H1 (cell line): Measurements from ENCODE around the gene PIF1. TPM values are rescaled to one million over a fixed set of nuclear protein-coding genes. Genes with fewer than 3 reads are reported as not detected.

ENCODE experiments used
- CTCF ChIA-PET: fragments of 300-600 bp; sonication (Branson Sonifier 250); formaldehyde crosslinking; loops from one replicate; lab custom pipeline; 2021; ENCODE audit not compliant: partially characterized antibody; lab: Charles Lee
- POLR2A ChIA-PET: fragments of 300-600 bp; sonication (Branson Sonifier 250); formaldehyde crosslinking; loops from one replicate; lab custom pipeline; 2021; ENCODE audit warnings: inconsistent platforms; ENCODE audit not compliant: partially characterized antibody; lab: Charles Lee
- DNase-seq, 2 experiments: peaks; one replicate each; pipeline versions ENCODE4 v3.0.0 to v3.0.0-alpha.2; 2010 to 2022; ENCODE audit warnings: low spot score in 2 of 2, low read depth in 1 of 2, mixed read lengths in 1 of 2
- FAIRE-seq: peaks from 2 replicates; lab custom pipeline; 2011; peaks lifted over from hg19 to GRCh38; lab: Jason Lieb, UNC
- H2AFZ ChIP-seq: 2 replicates; pipeline ENCODE4 v1.8.1; 2012; ENCODE audit warnings: low read length, inconsistent platforms
- H2AK5ac ChIP-seq: 2 replicates; pipeline ENCODE4 v1.6.1; 2013; ENCODE audit warnings: low read depth, low read length
- H2BK120ac ChIP-seq: replicated peaks from 2 replicates; pipeline ENCODE3; 2013; ENCODE audit warnings: low read depth, low read length, inconsistent platforms
- H2BK12ac ChIP-seq: 2 replicates; pipeline ENCODE4 v1.6.1; 2013; ENCODE audit warnings: low read depth, low read length
- H2BK15ac ChIP-seq: 2 replicates; pipeline ENCODE4 v1.6.1; 2013; ENCODE audit warnings: low read length
- H2BK20ac ChIP-seq: 2 replicates; pipeline ENCODE4 v1.6.1; 2013; ENCODE audit warnings: low read length
- H2BK5ac ChIP-seq: 2 replicates; pipeline ENCODE4 v1.6.1; 2013; ENCODE audit warnings: low read depth, low read length
- H3K14ac ChIP-seq: 2 replicates; pipeline ENCODE4 v1.6.1; 2013; ENCODE audit warnings: inconsistent platforms; ENCODE audit not compliant: insufficient read length
- H3K18ac ChIP-seq: 2 replicates; pipeline ENCODE4 v1.6.1; 2013; ENCODE audit warnings: low read length; ENCODE audit errors: extremely low read depth
- H3K23ac ChIP-seq: 2 replicates; pipeline ENCODE4 v1.6.1; 2013; ENCODE audit warnings: inconsistent platforms; ENCODE audit not compliant: insufficient read length
- H3K23me2 ChIP-seq: 2 replicates; pipeline ENCODE4 v1.6.1; 2013; ENCODE audit warnings: low read depth, low read length
- H3K27ac ChIP-seq: 2 replicates; pipeline ENCODE4 v1.6.1; 2011; ENCODE audit warnings: low read depth, low read length, inconsistent platforms
- H3K27me3 ChIP-seq, 4 experiments: replicated peaks in 1 of 4; 1 replicate in 1 of 4; 2 replicates in 3 of 4; pipeline versions ENCODE4 v1.6.1 to v1.8.1; 2011 to 2013; ENCODE audit warnings: low read length in 3 of 4, mild to moderate bottlenecking in 3 of 4, inconsistent platforms in 2 of 4, mixed read lengths in 2 of 4, moderate library complexity in 1 of 4; ENCODE audit not compliant: control insufficient read depth in 3 of 4, insufficient read depth in 3 of 4; ENCODE audit errors: extremely low read depth in 1 of 4
- H3K36me3 ChIP-seq, 4 experiments: 2 replicates each; pipeline versions ENCODE4 v1.6.1 to v1.8.1; 2011 to 2013; ENCODE audit warnings: mild to moderate bottlenecking in 4 of 4, low read length in 3 of 4, moderate library complexity in 2 of 4, control low read depth in 1 of 4, inconsistent platforms in 1 of 4; ENCODE audit not compliant: insufficient read depth in 4 of 4, control insufficient read depth in 2 of 4
- H3K4ac ChIP-seq: replicated peaks from 2 replicates; pipeline ENCODE3; 2013; ENCODE audit warnings: low read length, low read depth, mixed read lengths, inconsistent platforms; ENCODE audit not compliant: insufficient read length
- H3K4me1 ChIP-seq, 4 experiments: replicated peaks in 1 of 4; 1 replicate in 1 of 4; 2 replicates in 3 of 4; pipeline versions ENCODE4 v1.6.1 to v1.8.1; 2011 to 2013; ENCODE audit warnings: low read length in 3 of 4, inconsistent platforms in 2 of 4, mixed read lengths in 1 of 4; ENCODE audit not compliant: insufficient read depth in 4 of 4, control insufficient read depth in 3 of 4
- H3K4me2 ChIP-seq, 2 experiments: 2 replicates each; pipeline versions ENCODE4 v1.6.1 to v1.8.1; 2011 to 2013; ENCODE audit warnings: low read depth in 2 of 2, low read length in 2 of 2, control low read depth in 1 of 2, inconsistent platforms in 1 of 2, mild to moderate bottlenecking in 1 of 2; ENCODE audit not compliant: insufficient read depth in 1 of 2
- H3K4me3 ChIP-seq, 4 experiments: fragments of 200-600, 300-600 bp in 1 of 4; sonication (generic), shearing (Covaris generic), sonication (Bioruptor Twin) in 1 of 4; 2 replicates each; pipeline versions ENCODE4 v1.5.1 to v1.8.1; 2011 to 2016; ENCODE audit warnings: low read length in 4 of 4, low read depth in 3 of 4, control low read depth in 2 of 4, inconsistent platforms in 2 of 4, mild to moderate bottlenecking in 2 of 4, mixed read lengths in 1 of 4, moderate library complexity in 1 of 4; ENCODE audit not compliant: insufficient read depth in 2 of 4; ENCODE audit errors: extremely low read depth in 1 of 4
- H3K56ac ChIP-seq: replicated peaks from 2 replicates; pipeline ENCODE3; 2013; ENCODE audit warnings: low read depth, mild to moderate bottlenecking, mixed read lengths, low read length, inconsistent platforms; ENCODE audit not compliant: insufficient read length
- H3K79me1 ChIP-seq: 2 replicates; pipeline ENCODE4 v1.6.1; 2013; ENCODE audit warnings: low read depth, low read length, control low read depth
- H3K79me2 ChIP-seq, 2 experiments: 2 replicates each; pipeline versions ENCODE4 v1.6.1 to v1.8.1; 2012 to 2013; ENCODE audit warnings: low read length in 2 of 2, mild to moderate bottlenecking in 2 of 2, inconsistent platforms in 1 of 2; ENCODE audit not compliant: insufficient read depth in 2 of 2, control insufficient read depth in 1 of 2
- H3K9ac ChIP-seq, 4 experiments: replicated peaks in 1 of 4; 1 replicate in 1 of 4; 2 replicates in 3 of 4; pipeline versions ENCODE4 v1.6.1 to v1.8.1; 2011 to 2013; ENCODE audit warnings: low read depth in 3 of 4, low read length in 3 of 4, control low read depth in 2 of 4, mild to moderate bottlenecking in 2 of 4, moderate library complexity in 2 of 4, inconsistent platforms in 1 of 4; ENCODE audit errors: extremely low read depth in 1 of 4
- H3K9me3 ChIP-seq, 2 experiments: 2 replicates each; pipeline versions ENCODE4 v1.6.1 to v1.8.1; 2012 to 2013; ENCODE audit warnings: mild to moderate bottlenecking in 2 of 2, moderate library complexity in 2 of 2, control low read depth in 1 of 2, inconsistent platforms in 1 of 2, low read depth in 1 of 2, low read length in 1 of 2, mixed read lengths in 1 of 2; ENCODE audit not compliant: insufficient read depth in 2 of 2
- H4K20me1 ChIP-seq, 2 experiments: replicated peaks in 1 of 2; 2 replicates each; pipeline versions ENCODE3 to v1.8.1; 2011 to 2013; ENCODE audit warnings: inconsistent platforms in 2 of 2, low read length in 2 of 2, mild to moderate bottlenecking in 1 of 2; ENCODE audit not compliant: insufficient read depth in 2 of 2, control insufficient read depth in 1 of 2
- H4K5ac ChIP-seq: 2 replicates; pipeline ENCODE4 v1.6.1; 2013; ENCODE audit warnings: low read length, low read depth, mixed read lengths, inconsistent platforms; ENCODE audit not compliant: insufficient read length
- H4K8ac ChIP-seq: 2 replicates; pipeline ENCODE4 v1.8.0; 2013; ENCODE audit warnings: mild to moderate bottlenecking, moderate library complexity, low read length, inconsistent platforms; ENCODE audit not compliant: insufficient read depth; ENCODE audit errors: extremely low read depth
- H4K91ac ChIP-seq: replicated peaks from 2 replicates; pipeline ENCODE3; 2013; ENCODE audit warnings: low read length, mixed read lengths, inconsistent platforms; ENCODE audit not compliant: insufficient read length
- ASH2L ChIP-seq: fragments of 200-600, 300-600 bp; sonication (generic); IDR thresholded peaks from one replicate; pipeline ENCODE4 v1.7.1; 2017; ENCODE audit warnings: low read length
- CHD1 ChIP-seq: IDR thresholded peaks from 2 replicates; pipeline ENCODE4 v1.6.1; 2012; ENCODE audit warnings: low read depth, low read length, improper control_type of control experiment
- HDAC2 ChIP-seq, 2 experiments: fragments of 300-600 bp in 1 of 2; sonication (generic) in 1 of 2; IDR thresholded peaks; 2 replicates each; pipeline ENCODE4 v1.6.1; 2011 to 2012; ENCODE audit warnings: low read depth in 2 of 2, low read length in 2 of 2, mild to moderate bottlenecking in 2 of 2, moderate library complexity in 2 of 2, borderline replicate concordance in 1 of 2, inconsistent platforms in 1 of 2
- RXRA ChIP-seq: IDR thresholded peaks from 2 replicates; pipeline ENCODE4 v1.6.1; 2011; ENCODE audit warnings: low read depth, mild to moderate bottlenecking, low read length, moderate library complexity; ENCODE audit not compliant: insufficient read depth
- SP4 ChIP-seq: IDR thresholded peaks from 2 replicates; pipeline ENCODE4 v1.6.1; 2012; ENCODE audit warnings: low read length, inconsistent platforms
- WGBS, 2 experiments: shearing (Covaris generic) in 1 of 2; methylation state at CpG; one replicate each; pipeline versions ENCODE4 v1.1.6 to v1.1.7; 2013 to 2015; ENCODE audit warnings: low lambda C conversion rate in 2 of 2, mixed read lengths in 2 of 2, inconsistent platforms in 1 of 2, low coverage in 1 of 2, missing lambda C conversion rate in 1 of 2; ENCODE audit not compliant: insufficient replicate concordance in 2 of 2, insufficient coverage in 1 of 2, insufficient read length in 1 of 2; ENCODE audit errors: extremely low coverage in 1 of 2, missing lambda C conversion rate in 1 of 2; 5-methylcytosine and 5-hydroxymethylcytosine counted together
- polyA plus RNA-seq, 7 experiments: library from polyadenylated mRNA; depleted of rRNA in 3 of 7; stranded (reverse) in 5 of 7; unstranded in 2 of 7; fragments of >200 nt in 5 of 7; fragments of 200-250 nt in 2 of 7; gene quantifications; 1 replicate in 5 of 7; 2 replicates in 1 of 7; 4 replicates in 1 of 7; pipeline versions ENCODE4 v1.2.1 to v1.2.3, GENCODE V29; 2011 to 2013; ENCODE audit warnings: missing spikeins in 2 of 7, mixed read lengths in 2 of 7
- total RNA-seq: library from RNA; stranded (reverse); fragmentation: NEBNext Ultra II Directional; extraction: Animal tissue kit (Norgen Biotek cat#: 25700); gene quantifications from 2 replicates; pipeline ENCODE4 v1.2.1, GENCODE V29; 2021

Gene PIF1
- total and polyA plus RNA-seq, 2 of the 8 experiments (the other 6 are each of a cell fraction or from before 2014, with no cell fraction given) = 73.3 to 138 TPM

DNA sequence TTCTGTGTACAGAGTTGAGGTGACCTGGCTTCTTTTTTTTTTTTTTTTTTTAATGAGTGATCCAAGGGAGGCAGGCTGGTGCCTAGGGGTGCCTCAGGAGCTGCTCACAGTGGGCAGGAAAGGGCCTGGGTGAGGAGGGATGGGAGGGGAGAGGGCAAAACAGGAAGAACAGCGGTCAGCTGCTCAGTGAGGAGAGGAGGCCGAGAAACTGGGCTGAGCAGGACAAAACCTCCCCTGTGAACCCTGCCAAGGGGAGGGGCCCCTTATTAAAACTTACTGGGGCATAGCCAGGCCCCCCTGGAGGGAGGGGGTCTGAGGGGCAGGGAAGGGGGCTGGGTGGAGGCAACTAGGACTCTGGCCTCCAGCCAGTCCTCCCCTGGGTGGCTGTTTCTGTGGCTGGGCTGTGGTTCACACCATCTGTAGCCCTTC is 19.8 kb upstream of the PIF1 start:
- Histone ChIP-seq H3K56ac (no peak overlapping the region), H2AK5ac (peak overlapping the region; percentile 79; the same call in 1 of the 2 replicates), H2BK20ac (no peak overlapping the region), H3K79me2 (peaks cover 4 to 66% of the 10 kb centered on the region in 2 experiments), H2AFZ (no peak overlapping the region), H3K4me3 (no peak overlapping the region), H3K9ac (no peak overlapping the region; a peak in 1 of 7 replicates), H3K18ac (no peak overlapping the region), H3K23ac (no peak overlapping the region), H3K14ac (no peak overlapping the region), H3K23me2 (peaks cover 15% of the 10 kb centered on the region), H3K9me3 (no peaks in the 10 kb centered on the region), H3K4me2 (peak overlapping the region in 1 of 2 experiments; percentile 28; a peak in 2 of 4 replicates), H3K27ac (no peak overlapping the region), H2BK5ac (no peak overlapping the region), H4K8ac (no peak overlapping the region), H3K79me1 (peaks cover 23% of the 10 kb centered on the region), H4K20me1 (peaks cover 14 to 28% of the 10 kb centered on the region in 2 experiments), H2BK15ac (no peak overlapping the region), H4K5ac (no peak overlapping the region), H3K4ac (no peak overlapping the region), H3K4me1 (peaks cover 16 to 30% (median 19%) of the 10 kb centered on the region in 4 experiments), H4K91ac (no peak overlapping the region), H2BK12ac (no peak overlapping the region), H3K36me3 (peaks cover 1 to 12% (median 7%) of the 10 kb centered on the region in 4 experiments; a peak in 5 of 8 replicates)
- POLR2A ChIA-PET = interaction anchor here (0.8 to 3.3 kb wide), 12 partner anchors 10 to 79 kb away, joined by 3 to 8 read pairs (median 4); no protein-coding TSS in a partner anchor
- no peak for FAIRE-seq
- WGBS, 2 experiments = 88% methylated on average over 2 of the region's 2 CpGs; no CpG with 5 or more reads in 1 of the 2 experiments
- CTCF ChIA-PET = interaction anchor here (0.8 to 1.4 kb wide), 5 partner anchors 9 to 62 kb away, joined by 3 to 5 read pairs (median 3); no protein-coding TSS in a partner anchor
- TF ChIP-seq RXRA (no peak), HDAC2 (IDR thresholded peaks at IDR 0.05; ENCODE audit: borderline replicate concordance in 1 of 2, low read depth in 2 of 2, low read length in 2 of 2) (no peak), ASH2L (no peak), CHD1 (no peak), SP4 (no peak)
- TF ChIP-seq, all 59 proteins: peak for 0
- H2BK120ac ChIP-seq = no peak overlapping the region
- DNase-seq = no peak
- no peaks in the 10 kb centered on the region for H3K27me3 ChIP-seq
